SH-SY5Y (cell line): ENCODE measurements around the gene DNAJC15.

Experiments
- GATA2 ChIP-seq: IDR thresholded peaks from 2 replicates; pipeline ENCODE4 v1.6.1; 2011; ENCODE audit warnings: mild to moderate bottlenecking, low read depth, low read length
- GATA3 ChIP-seq: IDR thresholded peaks from 2 replicates; pipeline ENCODE4 v1.6.1; 2011; ENCODE audit warnings: low read depth, mild to moderate bottlenecking, low read length, moderate library complexity

Gene DNAJC15

DNA sequence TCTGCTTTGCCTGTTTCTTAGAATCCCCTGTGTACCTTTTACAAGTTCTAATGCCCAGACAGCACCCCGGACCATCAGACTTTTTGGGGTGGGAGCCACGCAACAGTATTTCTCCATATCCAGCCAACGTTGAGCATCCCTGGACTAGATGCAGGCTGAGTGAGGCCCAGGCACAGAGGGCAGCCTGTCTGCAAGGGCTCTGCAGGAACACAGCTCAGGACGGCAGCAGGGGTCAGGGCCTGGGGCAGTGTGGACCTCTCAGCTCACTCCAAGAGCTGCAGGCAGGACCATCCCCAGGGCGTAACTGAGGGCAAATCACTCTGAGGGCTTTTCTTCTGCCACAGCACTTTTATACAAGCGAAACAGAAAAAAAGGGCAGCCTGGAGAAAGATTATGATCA is 95.8 kb downstream of the DNAJC15 start:
- no peak; the same call in 1 of the 2 replicates for TF ChIP-seq GATA2
- no peak for TF ChIP-seq GATA3

DNA sequence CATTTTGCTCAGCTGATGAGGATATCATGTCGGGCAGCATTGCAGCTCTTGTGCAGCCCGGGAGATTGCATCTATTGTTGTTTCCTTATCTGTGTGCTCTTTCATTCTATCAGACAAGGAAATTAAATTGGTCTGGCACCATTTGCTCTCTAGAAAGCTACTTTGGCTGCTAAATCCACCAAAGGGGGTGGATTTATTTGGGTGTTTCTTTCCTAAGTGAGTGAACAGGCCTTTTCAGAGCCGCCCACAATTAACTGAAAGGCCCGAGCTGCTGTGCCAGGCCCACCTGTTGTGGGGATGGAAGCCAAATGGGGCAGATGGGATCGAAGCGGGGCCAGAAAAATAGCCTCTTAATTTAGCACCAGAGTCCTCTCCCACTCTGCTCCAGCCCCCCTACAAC is 99.4 kb downstream of the DNAJC15 start:
- TF ChIP-seq GATA3 (peak; percentile 94), GATA2 (peak; percentile 99)

DNA sequence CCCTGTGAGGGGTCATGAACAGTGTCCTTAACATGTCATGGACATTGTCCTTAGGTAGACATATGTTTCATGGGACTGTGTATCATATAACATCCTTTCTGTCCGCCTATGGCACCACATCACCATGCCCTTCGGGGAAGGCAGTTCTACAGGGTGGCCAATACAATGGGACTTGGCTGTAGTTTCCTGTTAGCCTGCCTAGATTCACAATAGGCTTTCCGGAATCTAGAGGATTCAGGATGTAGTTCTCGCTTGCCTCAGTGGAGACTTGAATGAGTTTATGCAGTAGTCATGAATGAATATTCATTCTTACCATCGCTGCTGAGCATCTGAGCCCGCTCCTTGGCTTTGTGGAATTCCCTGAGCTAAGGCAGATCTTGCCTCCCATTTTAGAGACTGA is 100.5 kb downstream of the DNAJC15 start:
- no peak for TF ChIP-seq GATA3
- no peak for TF ChIP-seq GATA2

DNA sequence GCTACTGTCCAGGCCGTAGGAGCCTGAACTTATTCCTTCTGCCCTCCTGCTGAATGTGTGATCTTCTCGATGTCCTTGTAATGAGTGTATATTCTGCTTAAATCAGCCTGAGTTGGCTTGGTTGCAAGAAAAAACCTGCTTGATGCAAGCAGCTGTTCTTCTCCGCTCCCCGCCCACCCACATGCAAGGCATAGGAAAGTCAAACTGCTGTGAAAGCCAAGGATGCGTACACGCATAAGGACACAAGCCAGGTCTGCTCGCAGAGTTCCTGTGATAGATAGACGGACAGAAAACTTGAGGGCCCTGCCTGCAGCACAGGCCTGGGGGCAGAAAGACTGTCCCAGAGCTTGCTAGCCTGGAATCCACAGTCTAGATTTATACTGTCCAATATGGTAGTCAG is 101.1 kb downstream of the DNAJC15 start:
- no peak for TF ChIP-seq GATA2
- TF ChIP-seq GATA3 = no peak

DNA sequence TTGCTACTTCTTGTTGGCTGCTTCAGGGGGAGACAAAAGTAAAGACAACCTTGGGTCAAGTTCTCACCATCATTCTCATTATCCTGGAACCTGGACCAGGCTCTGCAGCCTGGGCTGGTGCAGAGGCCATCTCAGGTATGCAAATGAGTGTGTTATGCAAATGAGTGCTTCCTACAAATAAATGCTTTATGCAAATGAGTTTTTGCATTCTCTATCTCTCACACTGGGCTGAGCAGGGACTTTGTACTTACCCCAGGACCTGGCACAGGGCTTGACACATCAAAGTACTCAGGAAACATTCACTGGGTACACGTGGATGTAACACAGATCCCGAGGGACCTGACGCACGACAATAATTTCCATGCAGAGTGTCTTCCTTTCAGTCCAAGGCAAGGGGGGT is 103.0 kb downstream of the DNAJC15 start:
- TF ChIP-seq GATA2 (no peak), GATA3 (no peak)

DNA sequence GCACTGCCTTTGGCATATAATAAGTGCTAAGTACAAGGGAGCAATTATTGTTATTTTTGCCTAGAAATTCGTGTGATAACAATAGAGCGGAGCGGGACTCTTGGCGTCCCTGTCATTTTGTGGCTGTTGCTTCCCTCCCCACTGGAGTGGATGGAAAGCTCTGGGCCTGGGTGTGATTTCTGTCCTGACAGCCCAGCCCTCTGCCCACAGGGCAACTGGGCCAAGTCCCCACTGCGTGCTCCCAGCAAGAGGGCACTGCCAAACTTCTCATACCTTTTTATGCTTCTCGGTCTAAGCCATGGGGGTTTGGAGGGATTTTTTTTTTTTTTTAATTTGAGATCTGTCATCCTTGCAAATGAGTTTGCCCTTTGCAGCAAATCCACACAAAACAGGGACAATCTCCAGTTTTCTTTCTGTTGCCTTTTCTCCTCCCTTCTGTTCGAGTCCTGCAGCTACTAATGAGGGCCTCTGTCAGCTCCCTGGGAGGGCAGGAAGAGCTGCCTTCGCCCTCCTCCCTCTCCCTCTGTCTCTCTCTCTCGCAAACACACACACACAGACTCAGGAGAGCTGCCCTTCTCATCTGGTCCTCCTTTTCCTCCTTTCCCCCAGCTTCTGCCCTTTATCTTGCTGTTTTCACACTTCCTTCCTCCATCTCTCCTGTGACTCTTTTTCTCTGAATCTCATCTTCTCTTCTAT is 103.9 kb downstream of the DNAJC15 start:
- TF ChIP-seq GATA2 (no peak), GATA3 (no peak)

DNA sequence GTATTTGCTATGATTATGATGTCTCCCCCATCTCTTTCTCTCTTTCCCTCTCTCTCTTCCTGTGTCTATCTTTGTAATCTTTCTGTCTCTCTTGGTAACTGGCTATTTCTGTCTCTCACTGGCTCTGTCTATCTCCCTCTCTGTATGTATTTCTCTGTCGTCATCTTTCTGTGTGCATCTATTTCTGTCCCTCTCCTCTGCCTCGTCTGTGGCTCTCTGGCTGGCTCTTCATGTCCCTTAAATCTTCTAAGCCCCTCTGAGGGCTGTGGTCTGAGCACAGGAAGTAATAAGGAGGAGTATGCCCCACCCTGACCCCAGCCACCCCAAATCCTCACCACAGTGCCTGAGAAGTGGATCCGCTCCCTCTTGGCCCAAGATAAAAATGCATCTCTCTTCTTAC is 104.4 kb downstream of the DNAJC15 start:
- no peak for TF ChIP-seq GATA2
- TF ChIP-seq GATA3 = no peak

DNA sequence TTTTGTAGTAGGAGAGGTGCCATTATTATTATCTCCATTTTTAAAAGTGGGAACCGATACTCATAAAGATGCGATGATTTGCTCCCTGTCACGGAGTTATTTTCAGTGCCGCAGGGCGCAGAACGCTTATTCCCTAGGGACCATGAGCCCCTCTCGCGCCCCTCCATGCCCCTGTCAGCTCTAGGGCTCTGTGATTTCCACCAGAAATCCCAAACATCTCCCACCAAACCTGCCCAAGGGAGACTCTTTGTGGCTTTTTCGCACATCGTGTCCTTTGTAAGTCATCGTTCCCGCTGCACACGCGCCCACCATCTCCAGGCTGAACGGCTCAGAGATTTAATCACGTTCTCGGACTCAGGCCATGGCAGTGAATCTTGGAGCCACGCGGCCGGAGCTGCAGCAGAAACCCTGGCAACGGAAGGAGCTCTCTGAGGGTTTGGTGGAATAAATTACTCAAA is 105.1 kb downstream of the DNAJC15 start:
- no peak for TF ChIP-seq GATA3
- TF ChIP-seq GATA2 = peak; percentile 77

DNA sequence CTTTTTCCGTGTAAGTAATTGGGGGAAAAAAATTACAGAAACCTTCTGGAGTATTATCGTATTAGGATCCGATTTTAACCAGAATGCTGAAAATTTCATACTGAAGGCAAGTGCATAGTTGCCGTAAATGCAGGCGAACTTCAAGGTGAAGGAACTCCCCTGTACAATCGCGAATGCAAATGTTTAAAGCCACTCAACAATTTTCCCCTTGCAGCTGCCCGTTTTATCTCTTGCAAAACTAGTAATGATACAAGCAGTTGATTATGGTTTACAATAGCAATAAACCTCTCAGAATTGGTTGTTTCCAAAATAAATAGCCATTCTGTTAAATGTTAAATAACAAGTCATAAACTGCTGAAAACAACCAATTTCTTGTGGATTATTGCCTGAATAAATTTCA is 105.7 kb downstream of the DNAJC15 start:
- TF ChIP-seq GATA3 (no peak), GATA2 (no peak)

DNA sequence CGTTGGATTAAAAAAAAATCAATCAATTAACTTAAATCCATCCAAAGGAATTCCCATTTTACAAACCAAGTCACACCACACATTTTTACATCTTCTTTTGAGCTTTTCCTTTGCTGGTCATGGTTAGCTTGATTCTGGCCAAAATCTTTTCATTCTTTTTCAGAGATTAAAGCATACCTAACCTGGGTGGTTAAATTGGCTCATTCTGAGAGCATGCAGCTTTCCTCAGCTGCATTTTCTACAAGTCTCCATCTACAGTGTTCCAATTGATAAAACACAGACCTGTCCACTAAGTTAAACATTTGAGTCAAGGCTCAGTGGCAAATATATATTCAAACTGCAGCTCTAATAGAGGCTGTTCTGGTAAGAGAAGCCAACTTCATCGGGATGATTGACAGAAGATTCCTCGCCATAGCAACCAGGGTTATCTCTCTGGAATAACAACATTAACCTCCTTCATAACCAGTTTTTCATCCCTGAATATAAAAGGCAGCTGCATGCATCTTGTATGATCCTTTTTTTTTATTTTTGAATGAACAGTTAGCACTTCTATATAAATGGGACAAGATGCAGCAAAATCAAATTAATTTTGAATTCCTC is 106.2 kb downstream of the DNAJC15 start:
- TF ChIP-seq GATA3 (no peak), GATA2 (no peak)

DNA sequence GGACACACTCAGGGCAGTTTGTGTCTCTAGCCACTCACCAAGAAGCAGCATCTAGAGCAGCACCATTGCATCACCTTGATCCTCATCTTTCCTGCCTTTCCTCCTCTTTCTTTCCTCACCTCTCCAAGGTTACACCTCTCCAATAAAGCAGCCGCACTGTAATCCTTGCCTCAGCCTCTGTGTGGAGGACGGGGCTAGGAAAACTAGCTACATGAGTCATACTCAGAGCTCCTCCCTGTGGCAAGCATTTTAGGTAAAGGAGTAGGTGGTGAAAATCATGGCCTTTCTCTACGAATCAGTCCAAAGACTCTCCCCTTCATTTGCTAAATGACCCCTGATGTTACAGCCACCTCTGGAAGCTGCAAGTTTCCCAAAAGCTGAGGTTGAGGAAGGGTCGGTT is 108.9 kb downstream of the DNAJC15 start:
- TF ChIP-seq GATA2 = no peak
- no peak for TF ChIP-seq GATA3

DNA sequence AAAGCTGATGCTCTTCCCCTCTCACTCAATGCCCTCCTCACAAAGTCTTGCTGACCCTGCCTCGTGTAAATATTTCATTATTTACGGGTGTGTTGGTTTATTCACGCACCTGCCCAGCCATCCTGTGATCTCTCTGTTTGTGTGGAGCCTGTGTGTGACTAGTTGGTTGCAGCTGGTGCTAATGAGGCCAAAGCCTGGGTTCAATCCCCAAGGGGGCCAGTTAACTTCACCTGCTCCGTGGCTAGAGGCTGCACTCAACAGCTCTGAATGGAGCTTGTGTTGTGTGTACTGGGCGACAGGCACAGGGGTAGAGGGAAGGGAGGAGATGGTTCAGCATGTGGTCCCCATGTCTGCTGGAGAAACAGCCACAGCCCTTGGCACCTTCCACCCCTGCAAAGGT is 109.5 kb downstream of the DNAJC15 start:
- no peak for TF ChIP-seq GATA2
- no peak for TF ChIP-seq GATA3

DNA sequence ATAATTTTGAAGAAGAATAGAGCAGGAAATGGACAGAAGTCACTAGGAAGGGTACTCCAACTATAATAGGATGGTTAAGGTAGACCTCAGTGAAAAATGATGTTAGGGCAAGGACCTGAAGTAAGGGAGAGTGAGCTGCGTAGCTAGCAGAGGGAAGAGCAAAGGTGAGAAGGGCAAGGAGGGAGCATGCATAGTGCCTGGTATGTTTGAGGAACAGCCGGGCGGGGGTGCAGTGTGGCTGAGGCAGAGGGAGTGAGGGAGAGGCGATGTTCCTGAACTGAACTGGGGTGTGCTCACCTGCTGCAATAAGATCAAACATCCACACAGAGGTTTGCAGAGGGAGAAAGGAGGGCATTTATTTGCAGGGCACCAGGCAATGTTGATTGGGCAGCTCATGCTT is 110.4 kb downstream of the DNAJC15 start:
- TF ChIP-seq GATA3 (no peak), GATA2 (no peak)

DNA sequence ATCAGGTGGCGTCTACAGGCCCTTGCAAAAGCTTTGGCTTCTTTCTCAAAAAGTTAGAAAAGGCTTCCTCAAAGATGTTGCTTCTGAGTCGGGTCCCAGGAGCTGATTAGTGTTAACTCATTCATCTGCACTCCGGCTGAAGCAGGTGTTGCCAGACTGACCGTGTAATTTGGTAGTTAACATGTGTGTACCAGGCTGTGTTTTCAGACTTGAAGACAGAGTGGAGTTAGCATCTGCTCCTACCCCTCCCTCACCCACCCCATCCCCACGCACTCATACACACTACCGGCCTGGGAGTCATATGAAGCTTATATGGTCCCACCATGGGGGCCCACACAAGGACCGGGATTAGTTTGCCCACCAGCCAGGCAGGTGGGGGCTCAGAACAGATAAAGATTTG is 111.5 kb downstream of the DNAJC15 start:
- TF ChIP-seq GATA3 = no peak
- TF ChIP-seq GATA2 = no peak

DNA sequence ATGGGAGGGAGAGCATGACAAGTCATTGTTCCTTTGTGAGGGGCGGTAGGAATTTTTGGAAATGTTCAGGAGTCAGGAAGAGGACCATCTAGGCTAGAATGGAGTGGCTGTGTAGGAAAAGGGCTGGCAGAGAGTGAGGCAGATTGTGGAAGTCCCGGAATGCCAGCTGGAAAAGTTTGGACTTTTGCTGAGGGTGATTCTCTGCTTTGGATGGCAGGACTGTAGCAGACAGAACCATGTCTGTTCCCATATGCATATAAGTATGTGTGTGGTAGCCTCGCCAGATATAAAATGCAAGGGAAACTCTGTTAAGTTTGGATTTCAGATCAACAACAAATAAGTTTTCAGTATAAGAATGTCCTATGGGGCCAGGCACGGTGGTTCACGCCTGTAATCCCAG is 112.1 kb downstream of the DNAJC15 start:
- no peak for TF ChIP-seq GATA2

DNA sequence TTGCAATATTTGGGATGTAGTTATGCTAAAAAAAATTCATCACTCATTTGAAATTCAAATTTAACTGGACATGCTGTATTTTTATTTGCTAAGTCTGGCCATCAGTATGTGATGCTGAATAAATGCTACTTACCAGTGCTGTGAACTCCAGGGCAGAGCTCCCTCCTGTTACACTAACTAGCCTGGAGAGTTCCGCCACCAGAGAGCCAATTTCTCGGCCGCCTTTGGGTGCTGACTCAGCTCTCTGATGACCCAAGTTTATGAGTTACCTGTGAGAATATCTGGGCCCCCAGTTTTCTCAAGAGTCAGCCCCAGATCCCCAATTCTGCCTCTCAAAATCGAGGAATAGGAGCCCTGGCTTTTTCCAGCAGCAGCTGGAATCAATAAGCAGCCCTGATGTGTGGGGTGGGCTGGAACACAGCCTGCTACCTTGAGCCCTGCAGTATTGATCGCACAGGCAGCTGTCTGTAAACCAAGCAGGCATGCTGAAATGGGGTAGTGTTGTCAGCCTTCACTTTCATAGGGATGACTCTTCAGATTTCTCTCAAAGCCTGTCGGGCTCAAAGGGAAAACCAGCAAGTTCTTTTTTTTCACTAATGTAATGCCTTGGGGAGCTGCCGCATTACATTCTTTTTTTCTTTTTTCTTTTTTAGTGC is 113.7 kb downstream of the DNAJC15 start:
- no peak for TF ChIP-seq GATA2
- TF ChIP-seq GATA3 = no peak
